ENCODE data around the gene IL20RB. TPM values are rescaled to one million over a fixed set of nuclear protein-coding genes. Genes with fewer than 3 reads are reported as not detected.

The IL20RB gene
- total RNA-seq, 3 donors from 2014 or later (not counting 1 experiment from before 2014, with no cell fraction given), result 1.9 to 3.6 (median 2.8) TPM

DNA sequence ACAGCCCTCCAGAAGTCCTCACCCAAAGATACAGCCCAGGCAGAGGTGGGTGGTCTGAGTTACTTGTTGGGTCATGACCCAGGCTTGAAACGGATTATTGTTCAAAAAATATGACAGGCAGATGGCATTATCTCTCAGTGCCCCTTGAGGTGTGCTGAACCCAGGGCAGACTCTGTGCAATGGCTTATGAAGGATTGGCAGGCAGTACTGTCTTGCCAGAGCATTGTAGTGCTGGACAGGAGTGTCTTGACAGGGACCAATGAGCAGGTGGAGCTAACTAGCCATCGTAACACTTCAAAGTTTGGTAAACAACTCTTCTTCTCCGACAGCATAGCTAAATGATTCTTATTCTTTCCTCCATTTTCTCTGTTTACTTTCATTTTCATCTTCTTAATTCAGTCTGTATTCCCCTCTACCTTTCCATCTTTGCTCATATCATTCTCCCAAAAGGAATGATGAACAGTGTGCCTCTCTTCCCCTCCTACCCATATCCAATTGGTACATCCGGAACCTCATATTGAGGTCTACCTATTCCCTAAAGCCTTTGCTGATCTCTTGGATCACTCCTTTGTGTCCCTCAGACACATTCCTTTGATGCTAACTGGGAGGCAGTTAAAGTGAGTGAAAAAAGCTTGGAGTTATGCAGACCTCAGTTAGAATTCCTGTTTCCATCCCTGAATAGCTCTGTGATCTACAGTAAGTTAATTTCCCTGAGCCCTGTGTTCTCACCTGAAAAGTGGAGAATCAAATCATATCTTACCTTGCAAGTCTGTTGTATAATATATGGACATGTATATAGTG lies 2.6 kb upstream of the IL20RB start:
- H3K36me3 Mint-ChIP-seq, result no peaks in the 10 kb centered on the region
- intact Hi-C loops (cut with micrococcal nuclease), result loop anchor here (5.0 kb wide), 1 partner anchor 73 kb away; no protein-coding TSS in a partner anchor
- peak overlapping the region; percentile 10 for H3K4me3 Mint-ChIP-seq
- Histone ChIP-seq H3K4me1 (ENCODE audit: control insufficient read depth, insufficient read depth, low read length) (peaks cover 4% of the 10 kb centered on the region), H3K4me3 (ENCODE audit: low read length) (no peak overlapping the region), H3K27me3 (ENCODE audit: control insufficient read depth, insufficient read depth, low read length) (no peaks in the 10 kb centered on the region), H3K36me3 (ENCODE audit: control insufficient read depth, insufficient read depth, low read length) (peaks cover 2% of the 10 kb centered on the region), H3K27ac (ENCODE audit: low read length) (no peak overlapping the region), H3K9me3 (ENCODE audit: control insufficient read depth, insufficient read depth, low read length) (no peaks in the 10 kb centered on the region)
- ATAC-seq, result no peak
- TF ChIP-seq, protein P1, sequence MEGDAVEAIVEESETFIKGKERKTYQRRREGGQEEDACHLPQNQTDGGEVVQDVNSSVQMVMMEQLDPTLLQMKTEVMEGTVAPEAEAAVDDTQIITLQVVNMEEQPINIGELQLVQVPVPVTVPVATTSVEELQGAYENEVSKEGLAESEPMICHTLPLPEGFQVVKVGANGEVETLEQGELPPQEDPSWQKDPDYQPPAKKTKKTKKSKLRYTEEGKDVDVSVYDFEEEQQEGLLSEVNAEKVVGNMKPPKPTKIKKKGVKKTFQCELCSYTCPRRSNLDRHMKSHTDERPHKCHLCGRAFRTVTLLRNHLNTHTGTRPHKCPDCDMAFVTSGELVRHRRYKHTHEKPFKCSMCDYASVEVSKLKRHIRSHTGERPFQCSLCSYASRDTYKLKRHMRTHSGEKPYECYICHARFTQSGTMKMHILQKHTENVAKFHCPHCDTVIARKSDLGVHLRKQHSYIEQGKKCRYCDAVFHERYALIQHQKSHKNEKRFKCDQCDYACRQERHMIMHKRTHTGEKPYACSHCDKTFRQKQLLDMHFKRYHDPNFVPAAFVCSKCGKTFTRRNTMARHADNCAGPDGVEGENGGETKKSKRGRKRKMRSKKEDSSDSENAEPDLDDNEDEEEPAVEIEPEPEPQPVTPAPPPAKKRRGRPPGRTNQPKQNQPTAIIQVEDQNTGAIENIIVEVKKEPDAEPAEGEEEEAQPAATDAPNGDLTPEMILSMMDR (IDR thresholded peaks at IDR 0.05), result no peak
- no peaks in the 10 kb centered on the region for H3K27me3 Mint-ChIP-seq (ENCODE audit: low read depth in 2 of 2)
- no peak for DNase-seq
- H3K4me1 Mint-ChIP-seq, result peaks cover 34 to 39% of the 10 kb centered on the region in 2 donors
- H3K9me3 Mint-ChIP-seq, result no peaks in the 10 kb centered on the region
- 85% methylated on average over 4 of the region's 4 CpGs for WGBS (ENCODE audit: insufficient coverage)
- H3K27ac Mint-ChIP-seq, result peak overlapping the region; percentile 60 to 73

DNA sequence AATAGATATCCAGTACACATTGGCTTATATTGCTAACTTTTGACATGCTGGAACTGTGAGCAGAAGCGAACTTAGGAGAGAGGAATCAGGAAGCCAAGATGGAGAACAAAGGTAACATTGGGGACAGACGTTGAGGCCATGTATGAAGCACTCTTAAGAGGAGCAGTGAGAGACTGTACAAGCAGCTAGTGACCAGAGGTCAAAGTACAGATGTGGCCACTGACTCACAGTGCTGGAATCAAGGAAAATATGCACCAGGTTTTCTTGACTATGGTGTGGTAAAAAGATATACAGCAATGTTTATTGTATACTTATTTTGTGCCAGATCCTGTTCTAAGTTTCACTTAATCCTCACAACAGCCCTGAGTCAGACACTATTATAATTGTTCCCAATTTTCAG lies 2.0 kb upstream of the IL20RB start:
- Histone ChIP-seq H3K36me3 (ENCODE audit: control insufficient read depth, insufficient read depth, low read length) (no peaks in the 10 kb centered on the region), H3K27ac (ENCODE audit: low read length) (no peak overlapping the region), H3K4me3 (ENCODE audit: low read length) (no peak overlapping the region), H3K4me1 (ENCODE audit: control insufficient read depth, insufficient read depth, low read length) (peaks cover 4% of the 10 kb centered on the region), H3K27me3 (ENCODE audit: control insufficient read depth, insufficient read depth, low read length) (no peaks in the 10 kb centered on the region), H3K9me3 (ENCODE audit: control insufficient read depth, insufficient read depth, low read length) (no peaks in the 10 kb centered on the region)
- H3K27ac Mint-ChIP-seq, result peak overlapping the region; percentile 60 to 73
- intact Hi-C loops (cut with micrococcal nuclease), result loop anchor here (5.0 kb wide), 1 partner anchor 74 kb away; no protein-coding TSS in a partner anchor
- no peak for DNase-seq
- H3K4me1 Mint-ChIP-seq, result peaks cover 34 to 39% of the 10 kb centered on the region in 2 donors
- H3K27me3 Mint-ChIP-seq (ENCODE audit: low read depth in 2 of 2), result no peaks in the 10 kb centered on the region
- 90% methylated on average over 2 of the region's 2 CpGs for WGBS (ENCODE audit: insufficient coverage)
- H3K4me3 Mint-ChIP-seq, result no peak overlapping the region
- TF ChIP-seq, protein P1 (IDR thresholded peaks at IDR 0.05), result no peak
- no peaks in the 10 kb centered on the region for H3K9me3 Mint-ChIP-seq
- no peak for ATAC-seq
- H3K36me3 Mint-ChIP-seq, result no peaks in the 10 kb centered on the region

DNA sequence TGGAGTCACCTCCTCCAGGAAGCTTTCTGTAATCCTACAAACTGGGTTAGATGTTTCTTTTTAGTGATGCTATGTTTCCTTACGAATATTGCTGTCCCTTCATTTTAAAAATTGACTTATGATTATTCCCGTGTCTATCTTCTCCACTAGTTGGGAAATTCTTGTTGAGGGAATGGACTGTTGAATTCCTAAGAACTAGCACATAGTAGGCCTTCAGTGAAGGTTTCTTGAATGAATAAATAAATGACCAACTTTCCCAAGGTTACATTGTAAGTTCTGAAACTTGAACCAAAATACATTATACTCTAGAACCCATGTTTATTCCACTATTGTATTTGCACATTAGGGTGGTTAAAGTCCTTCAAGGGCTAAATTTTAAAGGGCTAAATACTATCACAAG lies 812 bp upstream of the IL20RB start:
- no peaks in the 10 kb centered on the region for H3K9me3 Mint-ChIP-seq
- no peaks in the 10 kb centered on the region for H3K27me3 Mint-ChIP-seq (ENCODE audit: low read depth in 2 of 2)
- H3K9me3 ChIP-seq (ENCODE audit: control insufficient read depth, insufficient read depth, low read length), result no peaks in the 10 kb centered on the region
- no peak for DNase-seq
- no peaks in the 10 kb centered on the region for H3K36me3 ChIP-seq (ENCODE audit: control insufficient read depth, insufficient read depth, low read length)
- no peak overlapping the region for H3K27ac ChIP-seq (ENCODE audit: low read length)
- no peak for ATAC-seq
- TF ChIP-seq, protein P1 (IDR thresholded peaks at IDR 0.05), result no peak
- no CpG with 5 or more reads among the region's 2 CpGs for WGBS (ENCODE audit: insufficient coverage)
- peaks cover 34 to 39% of the 10 kb centered on the region in 2 donors for H3K4me1 Mint-ChIP-seq
- H3K27ac Mint-ChIP-seq, result peak overlapping the region in 1 of 2 donors; percentile 60
- intact Hi-C loops (cut with micrococcal nuclease), result loop anchor here (5.0 kb wide), 1 partner anchor 75 kb away; no protein-coding TSS in a partner anchor
- no peak overlapping the region for H3K4me3 Mint-ChIP-seq
- H3K4me3 ChIP-seq (ENCODE audit: low read length), result no peak overlapping the region
- no peaks in the 10 kb centered on the region for H3K27me3 ChIP-seq (ENCODE audit: control insufficient read depth, insufficient read depth, low read length)
- peaks cover 4% of the 10 kb centered on the region for H3K4me1 ChIP-seq (ENCODE audit: control insufficient read depth, insufficient read depth, low read length)
- no peaks in the 10 kb centered on the region for H3K36me3 Mint-ChIP-seq

Data from natural killer cell (primary cell).